K562 (cell line): ENCODE data around the gene THBS1. TPM values are rescaled to one million over a fixed set of nuclear protein-coding genes. Genes with fewer than 3 reads are reported as not detected.

ENCODE experiments used
- ATAC-seq: fragments of 200-7000 bp; cut with Tn5 transposase; 3 replicates; pipeline ENCODE4 v1.9.1; 2020; ENCODE audit warnings: moderate library complexity
- BruUV-seq: library from RNA; stranded (reverse); fragments of 400-500 nt; replicated peaks from 2 replicates; lab custom pipeline; 2021; lab: Mats Ljungman, UMichigan
- CTCF ChIA-PET: fragments of 300-600 bp; formaldehyde crosslinking; extraction: SDS; loops from one replicate; lab custom pipeline; 2021; ENCODE audit warnings: low intra/inter-chr PET ratio; lab: Yijun Ruan, JAX
- POLR2A ChIA-PET: fragments of 300-600, 350-650 bp; sonication (Branson Sonifier 250); formaldehyde crosslinking; extraction: SDS; loops from one replicate; lab custom pipeline; 2021; ENCODE audit warnings: antibody characterized with exemption, inconsistent platforms; lab: Yijun Ruan, JAX
- DNase-seq, 4 experiments: peaks; one replicate each; pipeline versions ENCODE4 v3.0.0 to v3.0.0-alpha.2; 2011 to 2018; ENCODE audit warnings: low spot score in 3 of 4, mixed read lengths in 3 of 4; ENCODE audit errors: extremely low read depth in 1 of 4
- FAIRE-seq: peaks from 2 replicates; lab custom pipeline; 2011; peaks lifted over from hg19 to GRCh38; lab: Jason Lieb, UNC
- H2AFZ ChIP-seq: 2 replicates; pipeline ENCODE4 v1.6.0; 2011; ENCODE audit warnings: low read depth, low read length, control low read depth, inconsistent platforms
- H3K27ac ChIP-seq: fragments of 200-600 bp; 3 replicates; pipeline ENCODE4 v1.8.0; 2011; ENCODE audit warnings: low read depth, mild to moderate bottlenecking, control low read depth, inconsistent platforms, low read length, moderate library complexity, mixed read lengths; ENCODE audit errors: extremely low read depth
- H3K27me3 ChIP-seq, 2 experiments: fragments of 300-600 bp in 1 of 2; 2 replicates in 1 of 2; 3 replicates in 1 of 2; pipeline versions ENCODE4 v1.6.0 to v1.8.0; 2011; ENCODE audit warnings: inconsistent platforms in 2 of 2, low read length in 2 of 2, mild to moderate bottlenecking in 1 of 2, mixed read lengths in 1 of 2, moderate library complexity in 1 of 2; ENCODE audit not compliant: control insufficient read depth in 2 of 2, insufficient read depth in 2 of 2
- H3K36me3 ChIP-seq: fragments of 300-600 bp; 3 replicates; pipeline ENCODE4 v1.8.0; 2011; ENCODE audit warnings: mild to moderate bottlenecking, low read length, inconsistent platforms; ENCODE audit not compliant: control insufficient read depth, insufficient read depth
- H3K4me1 ChIP-seq, 2 experiments: fragments of 200-600 bp in 1 of 2; replicated peaks in 1 of 2; 2 replicates in 1 of 2; 3 replicates in 1 of 2; pipeline versions ENCODE4 v1.5.1 to v1.8.0; 2011; ENCODE audit warnings: inconsistent platforms in 2 of 2, low read length in 2 of 2, mild to moderate bottlenecking in 1 of 2, mixed read lengths in 1 of 2, moderate library complexity in 1 of 2; ENCODE audit not compliant: control insufficient read depth in 2 of 2, insufficient read depth in 2 of 2
- H3K4me2 ChIP-seq: 2 replicates; pipeline ENCODE4 v1.6.1; 2011; ENCODE audit warnings: low read length, control low read depth, inconsistent platforms, mixed read lengths; ENCODE audit not compliant: insufficient read depth
- H3K4me3 ChIP-seq: fragments of 200-600 bp; sonication (generic), shearing (Covaris generic); 2 replicates; pipeline ENCODE4 v1.5.1; 2016; ENCODE audit warnings: control low read depth, inconsistent platforms
- H3K79me2 ChIP-seq: fragments of 200-600 bp; 3 replicates; pipeline ENCODE4 v1.8.0; 2011; ENCODE audit warnings: low read length, inconsistent platforms; ENCODE audit not compliant: control insufficient read depth, insufficient read depth
- H3K9ac ChIP-seq, 2 experiments: 2 replicates each; pipeline versions ENCODE4 v1.6.0 to v1.6.1; 2011; ENCODE audit warnings: low read depth in 2 of 2, low read length in 2 of 2, control low read depth in 1 of 2, inconsistent platforms in 1 of 2, mild to moderate bottlenecking in 1 of 2, mixed read lengths in 1 of 2; ENCODE audit not compliant: insufficient read depth in 1 of 2
- H3K9me1 ChIP-seq: one replicate; pipeline ENCODE4 v1.6.0; 2011; ENCODE audit warnings: inconsistent platforms, mild to moderate bottlenecking, low read length, moderate library complexity; ENCODE audit not compliant: control insufficient read depth, insufficient read depth
- H3K9me3 ChIP-seq: replicated peaks from 2 replicates; pipeline ENCODE4 v1.5.1; 2011; ENCODE audit warnings: low read depth, low read length, inconsistent platforms; ENCODE audit not compliant: control insufficient read depth, insufficient read depth
- H4K20me1 ChIP-seq: replicated peaks from 2 replicates; pipeline ENCODE4 v1.6.1; 2011; ENCODE audit warnings: low read length, inconsistent platforms, mixed read lengths; ENCODE audit not compliant: control insufficient read depth, insufficient read depth
- DMBX1 ChIP-seq: fragments of 250-450 bp; sonication (Bioruptor Pico); IDR thresholded peaks from 2 replicates; pipeline ENCODE4 v1.8.0; 2022; ENCODE audit warnings: inconsistent platforms, mild to moderate bottlenecking, moderate library complexity, borderline replicate concordance
- EWSR1 ChIP-seq: fragments of 450-650 bp; IDR thresholded peaks from 2 replicates; pipeline ENCODE4 v1.6.1; 2018; ENCODE audit warnings: borderline replicate concordance, mild to moderate bottlenecking, low read depth, moderate library complexity; ENCODE audit not compliant: partially characterized antibody
- MCM2 ChIP-seq: fragments of 450-650 bp; IDR thresholded peaks from 2 replicates; pipeline ENCODE4 v1.6.1; 2017; ENCODE audit warnings: low read depth, mild to moderate bottlenecking
- NCOA6 ChIP-seq: fragments of 450-650 bp; IDR thresholded peaks from 2 replicates; pipeline ENCODE4 v1.6.1; 2017; ENCODE audit warnings: mild to moderate bottlenecking
- SUPT5H ChIP-seq: fragments of 450-650 bp; IDR thresholded peaks from 2 replicates; pipeline ENCODE4 v1.6.1; 2016
- TRIM24 ChIP-seq, 2 experiments: fragments of 450-650 bp; IDR thresholded peaks; 2 replicates each; pipeline ENCODE4 v1.6.1; 2016
- ZNF830 ChIP-seq: fragments of 250-450 bp; sonication (Bioruptor Pico); IDR thresholded peaks from 2 replicates; pipeline ENCODE4 v1.5.0; 2021; ENCODE audit warnings: mild to moderate bottlenecking
- WGBS: fragments of 100-300 bp; shearing (Covaris generic); methylation state at CpG from one replicate; pipeline ENCODE4 v1.1.6; 2016; ENCODE audit warnings: low coverage, mixed read lengths; ENCODE audit not compliant: insufficient coverage; ENCODE audit errors: missing lambda C conversion rate; 5-methylcytosine and 5-hydroxymethylcytosine counted together
- in situ Hi-C: fragments of 300-500 bp; cut with MboI; formaldehyde crosslinking; loops from 4 replicates; pipeline ENCODE4 v1.15.0; 2018; ENCODE audit warnings: inconsistent platforms, mixed read lengths
- intact Hi-C: fragments of 100-400 bp; cut with micrococcal nuclease; formaldehyde crosslinking; loops from 2 replicates; pipeline ENCODE4 v1.14.2; 2022
- polyA plus RNA-seq, 8 experiments: library from polyadenylated mRNA; depleted of rRNA in 4 of 8; stranded (reverse) in 5 of 8; unstranded in 3 of 8; fragments of >200 nt; fragmentation: Nextera tagmentation in 2 of 8; fragmentation: Illumina TruSeq in 1 of 8; extraction: Ambion mirVana in 2 of 8; extraction: Trizol in 1 of 8; gene quantifications; 2 replicates each; pipeline versions ENCODE4 v1.2.1 to v1.2.3, GENCODE V29; 2011 to 2014; ENCODE audit warnings: inconsistent platforms in 1 of 8, missing spikeins in 1 of 8
- total RNA-seq, 7 experiments: library from RNA; depleted of rRNA in 6 of 7; stranded (reverse); fragments of >200 nt in 6 of 7; fragmentation: Illumina TruSeq in 2 of 7; extraction: Trizol in 2 of 7; gene quantifications; 2 replicates each; pipeline versions ENCODE4 v1.2.1 to v1.2.3, GENCODE V29; 2011 to 2021; ENCODE audit warnings: low replicate concordance in 1 of 7
- TF ChIP-seq, protein P1 (sequence below): sonication (generic); formaldehyde crosslinking; IDR thresholded peaks from 2 replicates; pipeline ENCODE4 v1.8.1; 2023; ENCODE audit warnings: mild to moderate bottlenecking, missing genetic modification reagents
- TF ChIP-seq, protein P2 (sequence below): fragments of 250-450 bp; sonication (Bioruptor Pico); IDR thresholded peaks from 2 replicates; pipeline ENCODE4 v1.5.0; 2021; ENCODE audit warnings: mild to moderate bottlenecking, moderate library complexity

Gene THBS1
- total and polyA plus RNA-seq, 9 of the 15 experiments (the other 6 are each of a cell fraction or from before 2014, with no cell fraction given) = 0.04 to 1.3 (median 0.40) TPM

DNA sequence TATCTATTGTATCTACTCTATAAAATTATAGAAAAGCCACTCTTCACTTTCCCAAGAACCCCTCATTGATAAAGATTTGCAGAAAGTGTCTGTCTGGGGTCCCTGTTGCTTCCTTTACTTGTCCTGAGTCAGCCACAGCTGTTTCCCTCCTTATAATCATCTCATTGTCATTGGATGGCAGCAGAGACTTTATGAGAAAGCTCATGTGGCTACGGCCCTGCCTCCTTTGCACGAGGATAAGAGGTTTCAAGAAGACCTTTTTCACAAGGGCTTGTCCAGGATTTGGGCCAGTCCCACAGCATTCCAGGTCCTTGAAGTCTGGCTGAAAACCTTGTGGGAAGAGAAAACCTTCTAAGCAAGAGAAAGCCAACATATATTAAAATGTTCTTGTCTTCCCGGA, 41.9 kb upstream of the THBS1 start:
- POLR2A ChIA-PET = no interaction called here
- TF ChIP-seq EWSR1 (no peak), NCOA6 (no peak), TRIM24 (IDR thresholded peaks at IDR 0.05) (no peak), SUPT5H (no peak)

DNA sequence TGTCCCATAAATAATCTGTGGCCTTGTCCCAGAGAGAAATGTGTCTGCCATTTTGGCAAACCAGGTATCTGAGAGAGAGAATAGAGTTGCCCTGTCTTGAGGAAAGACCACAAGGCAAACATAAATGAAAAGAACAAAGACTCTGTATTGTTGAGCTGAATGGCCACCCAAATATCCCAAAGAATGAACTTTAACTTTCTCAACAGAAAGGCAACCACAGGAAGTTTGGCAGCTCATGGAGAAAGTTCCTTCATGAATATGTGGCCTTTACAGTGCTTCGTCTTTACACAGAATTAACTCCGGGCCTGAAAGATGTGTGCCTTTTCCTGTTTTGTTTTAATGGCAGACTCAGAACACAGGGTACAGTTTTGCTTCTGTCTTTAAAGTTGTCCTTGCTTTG, 41.4 kb upstream of the THBS1 start:
- no peak overlapping the region for H3K4me2 ChIP-seq
- H3K4me1 ChIP-seq = no peaks in the 10 kb centered on the region
- WGBS = 12% methylated on average over 2 of the region's 2 CpGs
- FAIRE-seq (no peak), DNase-seq (no peak), ATAC-seq (no peak)
- intact Hi-C loops = no loop called here
- H3K27ac ChIP-seq = no peak overlapping the region
- ChIA-PET POLR2A (no interaction called here), CTCF (no interaction called here)
- H3K79me2 ChIP-seq = no peaks in the 10 kb centered on the region
- no peak overlapping the region for H3K9ac ChIP-seq
- no peak overlapping the region for H2AFZ ChIP-seq
- in situ Hi-C loops = no loop called here
- no peaks in the 10 kb centered on the region for H3K9me1 ChIP-seq
- H3K36me3 ChIP-seq = no peaks in the 10 kb centered on the region
- H3K9me3 ChIP-seq = no peaks in the 10 kb centered on the region
- H3K27me3 ChIP-seq = peaks cover 0 to 5% of the 10 kb centered on the region in 2 experiments; a peak in 1 of 5 replicates
- no TSS peak for BruUV-seq
- no peak overlapping the region for H3K4me3 ChIP-seq
- H4K20me1 ChIP-seq = no peaks in the 10 kb centered on the region
- TF ChIP-seq DMBX1 (CRISPR knock-in tag) (no peak), ZNF830 (CRISPR knock-in tag) (no peak), MCM2 (no peak)
- TF ChIP-seq, protein P1, sequence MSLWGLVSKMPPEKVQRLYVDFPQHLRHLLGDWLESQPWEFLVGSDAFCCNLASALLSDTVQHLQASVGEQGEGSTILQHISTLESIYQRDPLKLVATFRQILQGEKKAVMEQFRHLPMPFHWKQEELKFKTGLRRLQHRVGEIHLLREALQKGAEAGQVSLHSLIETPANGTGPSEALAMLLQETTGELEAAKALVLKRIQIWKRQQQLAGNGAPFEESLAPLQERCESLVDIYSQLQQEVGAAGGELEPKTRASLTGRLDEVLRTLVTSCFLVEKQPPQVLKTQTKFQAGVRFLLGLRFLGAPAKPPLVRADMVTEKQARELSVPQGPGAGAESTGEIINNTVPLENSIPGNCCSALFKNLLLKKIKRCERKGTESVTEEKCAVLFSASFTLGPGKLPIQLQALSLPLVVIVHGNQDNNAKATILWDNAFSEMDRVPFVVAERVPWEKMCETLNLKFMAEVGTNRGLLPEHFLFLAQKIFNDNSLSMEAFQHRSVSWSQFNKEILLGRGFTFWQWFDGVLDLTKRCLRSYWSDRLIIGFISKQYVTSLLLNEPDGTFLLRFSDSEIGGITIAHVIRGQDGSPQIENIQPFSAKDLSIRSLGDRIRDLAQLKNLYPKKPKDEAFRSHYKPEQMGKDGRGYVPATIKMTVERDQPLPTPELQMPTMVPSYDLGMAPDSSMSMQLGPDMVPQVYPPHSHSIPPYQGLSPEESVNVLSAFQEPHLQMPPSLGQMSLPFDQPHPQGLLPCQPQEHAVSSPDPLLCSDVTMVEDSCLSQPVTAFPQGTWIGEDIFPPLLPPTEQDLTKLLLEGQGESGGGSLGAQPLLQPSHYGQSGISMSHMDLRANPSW = no peak
- TF ChIP-seq, protein P2, sequence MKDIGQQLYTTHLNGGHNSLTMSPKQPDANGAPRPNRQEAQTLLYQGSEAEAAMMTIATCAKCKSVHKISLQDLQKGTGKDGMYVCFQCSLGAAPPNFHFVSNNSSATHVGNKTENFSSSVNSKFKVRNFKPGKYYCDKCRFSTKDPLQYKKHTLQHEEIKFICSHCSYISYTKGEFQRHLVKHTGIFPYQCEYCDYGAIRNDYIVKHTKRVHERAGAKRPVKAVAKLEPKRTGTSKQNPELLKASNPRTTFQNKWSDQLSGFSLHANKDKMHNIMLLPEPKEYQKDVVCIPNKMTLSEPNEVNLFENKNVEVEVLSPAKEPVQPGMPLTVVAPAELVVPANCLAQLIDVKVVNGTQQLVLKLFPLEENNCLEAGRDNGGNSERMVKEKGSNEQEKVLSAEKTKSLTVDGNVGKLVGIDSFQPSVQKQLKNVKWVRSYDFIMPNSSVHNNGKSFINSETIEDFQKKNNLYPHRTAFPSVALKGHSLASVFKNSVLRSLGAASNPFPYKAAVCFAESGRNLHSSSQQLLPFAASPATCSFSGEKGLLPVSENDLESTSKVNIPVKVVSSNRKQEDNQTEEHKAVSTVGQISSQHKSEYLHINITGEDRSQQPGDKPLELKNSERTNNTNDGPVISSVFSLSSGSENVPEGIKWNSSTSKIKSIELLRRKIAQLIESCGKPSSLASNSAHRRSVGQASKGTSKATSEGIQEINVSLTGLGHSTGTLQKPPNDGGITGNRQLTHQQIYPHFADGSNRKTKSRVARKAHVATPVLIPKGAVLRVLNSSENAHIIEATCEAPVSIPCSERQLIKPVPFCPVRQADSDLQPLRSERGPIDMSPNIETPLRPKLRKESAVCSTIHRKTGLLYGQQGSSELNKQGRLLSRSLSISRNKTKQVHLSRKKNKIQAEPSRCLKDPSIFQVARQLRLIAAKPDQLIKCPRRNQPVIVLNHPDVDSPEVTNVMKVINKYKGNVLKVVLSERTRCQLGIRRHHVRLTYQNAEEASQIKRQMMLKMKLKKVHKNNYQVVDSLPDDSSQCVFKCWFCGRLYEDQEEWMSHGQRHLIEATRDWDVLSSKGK (CRISPR knock-in tag) = no peak

More for the DNA sequence above, 41.9 kb upstream of the THBS1 start:
- no peaks in the 10 kb centered on the region for H3K79me2 ChIP-seq
- no peaks in the 10 kb centered on the region for H3K9me1 ChIP-seq
- no peaks in the 10 kb centered on the region for H3K36me3 ChIP-seq
- H3K9ac ChIP-seq = no peak overlapping the region
- intact Hi-C loops (no loop called here), in situ Hi-C loops (no loop called here)
- no peak overlapping the region for H3K4me2 ChIP-seq
- peaks cover 0 to 5% of the 10 kb centered on the region in 2 experiments; a peak in 2 of 5 replicates for H3K27me3 ChIP-seq
- H3K9me3 ChIP-seq = no peaks in the 10 kb centered on the region
- H3K4me1 ChIP-seq = no peaks in the 10 kb centered on the region
- no peak overlapping the region for H3K27ac ChIP-seq
- no peak for ATAC-seq
- 8% methylated on average over 3 of the region's 3 CpGs for WGBS
- H4K20me1 ChIP-seq = no peaks in the 10 kb centered on the region
- no peak overlapping the region for H2AFZ ChIP-seq
- H3K4me3 ChIP-seq = no peak overlapping the region
- FAIRE-seq = no peak
- BruUV-seq = no TSS peak
- CTCF ChIA-PET = no interaction called here
- no peak for DNase-seq
